ENCODE data around the gene TMC4.
A peak's percentile ranks its signal among the peaks of the same experiment; 100 is the strongest.
"Not testable (repeated sequence)": the region's sequence is repeated elsewhere in the genome, so short reads cannot be mapped to it uniquely, and the experiment has no call there.

TMC4 gene

DNA sequence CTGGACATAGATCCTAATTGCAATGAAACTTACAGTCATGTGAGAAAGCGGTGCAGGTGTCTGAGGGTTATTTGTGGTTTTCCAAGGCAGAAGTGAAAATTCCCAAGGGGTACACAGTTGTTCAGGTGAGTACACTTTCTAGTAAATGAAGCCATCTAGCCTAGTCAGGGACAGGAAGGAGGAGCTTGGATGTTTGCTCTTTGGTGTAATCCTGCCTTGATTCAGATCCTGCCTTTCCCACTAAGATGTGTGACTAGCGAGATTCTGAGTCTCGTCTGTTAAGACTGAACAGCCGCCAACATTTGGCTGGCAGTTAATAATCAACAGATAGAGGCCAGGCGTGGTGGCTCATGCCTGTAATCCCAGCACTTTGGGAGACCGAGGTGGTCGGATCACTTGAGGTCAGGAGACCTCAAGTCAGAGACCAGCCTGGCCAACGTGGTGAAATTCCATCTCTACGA lies 30.2 kb upstream of the TMC4 start:
- no peak for DNase-seq

DNA sequence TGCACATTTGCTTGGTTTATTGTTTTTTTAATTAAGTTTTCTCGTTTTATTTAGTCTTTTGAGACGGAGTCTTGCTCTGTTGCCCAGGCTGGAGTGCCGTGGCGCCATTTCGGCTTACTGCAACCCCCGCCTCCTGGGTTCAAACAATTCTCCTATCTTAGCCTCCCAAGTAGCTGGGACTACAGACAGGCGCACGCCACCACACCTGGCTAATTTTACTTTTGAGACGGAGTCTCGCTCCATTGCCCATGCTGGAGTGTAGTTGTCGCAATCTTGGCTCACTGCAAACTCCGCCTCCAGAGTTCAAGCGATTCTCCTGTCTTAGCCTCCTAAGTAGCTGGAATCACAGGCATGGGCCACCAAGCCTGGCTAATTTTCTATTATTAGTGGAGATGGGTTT lies 29.0 kb upstream of the TMC4 start:
- no peak for DNase-seq

DNA sequence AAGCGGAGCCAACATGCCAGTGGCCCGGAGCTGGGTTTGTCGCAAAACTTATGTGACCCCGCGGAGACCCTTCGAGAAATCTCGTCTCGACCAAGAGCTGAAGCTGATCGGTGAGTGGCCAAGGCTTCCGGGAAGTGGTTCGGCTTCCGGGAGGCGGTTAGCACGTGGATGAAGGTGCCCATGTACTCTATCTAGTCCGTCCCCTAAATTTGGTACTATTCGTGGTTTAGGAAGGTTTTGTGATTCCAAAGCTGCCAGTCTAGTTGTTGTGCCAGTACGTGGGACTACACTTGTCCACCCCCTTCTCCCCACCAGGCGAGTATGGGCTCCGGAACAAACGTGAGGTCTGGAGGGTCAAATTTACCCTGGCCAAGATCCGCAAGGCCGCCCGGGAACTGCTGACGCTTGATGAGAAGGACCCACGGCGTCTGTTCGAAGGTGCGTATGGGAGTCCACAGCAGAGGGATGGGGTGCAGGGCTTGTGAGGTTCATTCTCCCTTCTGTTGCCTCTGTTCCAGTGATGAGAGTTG lies 28.3 kb upstream of the TMC4 start:
- DNase-seq = no peak

DNA sequence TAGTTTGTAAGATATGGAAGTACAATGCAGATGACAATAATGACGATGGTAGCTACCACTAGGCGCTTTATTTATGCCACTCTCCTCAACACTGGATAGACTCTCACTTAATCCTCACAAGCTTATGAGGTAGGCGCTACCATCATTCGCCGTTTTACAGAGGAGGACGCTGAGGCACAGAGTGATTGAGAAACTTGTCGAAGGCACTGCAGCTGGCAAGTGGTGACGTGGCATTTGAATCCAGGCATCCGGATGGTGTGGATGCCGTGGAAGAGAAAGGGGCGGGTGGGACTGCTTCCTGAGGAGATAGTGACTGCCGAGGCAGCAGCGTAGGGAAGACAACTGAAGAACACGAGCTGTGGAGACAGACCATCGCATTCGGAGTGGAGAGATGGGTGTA lies 26.4 kb upstream of the TMC4 start:
- DNase-seq = no peak

DNA sequence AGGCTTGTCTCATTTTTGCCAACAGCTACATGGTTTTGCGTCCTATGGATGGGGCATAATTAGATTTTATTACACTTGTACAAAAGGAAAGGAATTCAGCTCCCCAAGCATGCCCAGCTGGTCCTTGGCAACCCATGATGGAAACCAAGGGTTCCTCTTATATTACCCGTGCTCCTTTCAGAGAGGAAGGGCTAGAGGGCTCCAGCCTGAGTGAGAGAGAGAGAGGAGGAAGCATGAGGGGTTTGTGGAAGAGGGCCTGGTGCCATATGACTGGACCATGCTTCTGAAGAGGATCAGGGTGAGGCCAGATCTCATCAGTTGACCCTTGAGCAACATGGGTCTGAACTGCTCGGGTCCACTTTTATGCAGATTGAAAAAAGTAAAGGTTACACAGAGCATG lies 24.2 kb upstream of the TMC4 start:
- no peak for DNase-seq

GRCh38 chr19:54196536-54196935 lies 23.6 kb upstream of the TMC4 start:
- no peak for DNase-seq

GRCh38 chr19:54194463-54194862 lies 21.5 kb upstream of the TMC4 start:
- DNase-seq = not testable (repeated sequence)

DNA sequence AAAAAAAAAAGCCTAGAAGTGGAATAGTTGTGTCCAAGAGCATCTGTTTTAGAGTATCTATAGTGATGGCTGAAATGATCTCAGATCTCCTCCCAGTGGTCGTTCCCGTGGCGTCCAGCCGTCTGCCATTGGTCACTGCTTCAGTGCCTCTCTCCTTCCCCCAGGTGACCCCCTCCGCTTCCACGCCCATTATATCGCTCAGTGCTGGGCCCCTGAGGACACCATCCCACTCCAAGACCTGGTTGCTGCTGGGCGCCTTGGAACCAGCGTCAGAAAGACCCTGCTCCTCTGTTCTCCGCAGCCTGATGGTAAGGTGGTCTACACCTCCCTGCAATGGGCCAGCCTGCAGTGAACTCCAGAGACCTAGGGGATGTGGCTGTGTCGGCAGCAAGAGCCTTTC lies 20.1 kb upstream of the TMC4 start:
- DNase-seq = no peak

DNA sequence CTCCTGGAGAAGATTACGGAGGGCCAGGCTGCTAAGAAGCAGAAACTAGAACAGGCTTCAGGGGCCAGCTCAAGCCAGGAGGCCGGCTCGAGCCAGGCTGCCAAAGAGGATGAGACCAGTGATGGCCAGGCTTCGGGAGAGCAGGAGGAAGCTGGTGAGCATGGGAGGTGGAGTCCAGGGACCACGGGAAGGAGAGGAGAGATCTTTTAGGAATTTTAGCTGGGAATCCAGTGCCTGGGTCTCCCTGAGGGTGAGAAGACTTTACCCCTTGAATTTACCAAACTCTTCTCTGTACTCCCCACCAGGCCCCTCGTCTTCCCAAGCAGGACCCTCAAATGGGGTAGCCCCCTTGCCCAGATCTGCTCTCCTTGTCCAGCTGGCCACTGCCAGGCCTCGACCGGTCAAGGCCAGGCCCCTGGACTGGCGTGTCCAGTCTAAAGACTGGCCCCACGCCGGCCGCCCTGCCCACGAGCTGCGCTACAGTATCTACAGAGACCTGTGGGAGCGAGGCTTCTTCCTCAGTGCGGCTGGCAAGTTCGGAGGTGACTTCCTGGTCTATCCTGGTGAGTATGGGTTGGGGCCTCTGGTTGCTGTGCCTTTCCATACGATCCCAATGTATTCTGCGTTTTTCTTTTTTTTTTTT lies 19.0 kb upstream of the TMC4 start:
- no peak for DNase-seq

- DNase-seq = peak; percentile 78
These were observed 18.3 kb upstream of the TMC4 start, which contains the start of gene TSEN34 for GRCh38 chr19:54191011-54191810. Gene TSEN34 (plus strand): TSS chr19:54191308. CDS start chr19:54191365, 57 bp downstream.

- peak; percentile 100 for DNase-seq
These were observed 17.6 kb upstream of the TMC4 start for GRCh38 chr19:54190503-54191010.

DNA sequence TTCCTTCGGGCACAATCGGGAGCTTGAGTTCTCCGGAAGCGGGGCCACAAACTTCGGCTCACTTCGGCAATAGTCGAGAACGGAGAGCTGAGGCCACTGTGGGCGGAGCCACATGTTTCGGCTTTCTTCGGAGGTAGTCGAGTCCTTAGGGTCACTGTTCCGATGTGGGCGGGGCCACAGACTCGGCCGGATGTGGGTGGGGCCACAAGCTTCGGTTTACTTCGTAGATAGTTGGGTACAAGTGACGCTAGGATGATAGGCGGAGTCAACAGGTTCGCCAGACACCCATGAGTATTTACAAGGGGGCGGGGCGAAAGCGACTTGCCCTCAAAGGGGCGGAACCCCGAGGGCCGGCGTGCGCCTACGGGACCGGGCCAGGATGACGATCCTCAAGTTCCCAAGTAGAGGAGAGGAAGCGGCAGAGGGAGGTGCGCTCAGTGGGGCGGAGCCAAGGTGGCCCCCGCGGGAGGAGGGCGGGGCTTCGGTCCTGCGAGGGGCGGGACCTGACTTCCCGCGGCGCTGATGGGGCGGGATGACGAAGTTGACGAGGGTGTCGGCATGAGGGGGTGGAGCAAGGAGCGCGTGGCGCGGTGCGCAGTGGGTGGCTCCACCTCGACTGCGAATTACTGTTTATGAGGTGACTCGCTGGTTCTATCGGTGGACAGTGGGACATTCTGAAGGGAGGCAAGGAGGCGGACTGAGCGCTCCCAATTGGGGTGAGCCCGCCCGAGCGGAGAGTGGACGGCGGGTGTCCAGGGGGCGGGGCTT lies 17.0 kb upstream of the TMC4 start:
- peak; percentile 100 for DNase-seq

GRCh38 chr19:54189145-54189734 lies 16.3 kb upstream of the TMC4 start, which contains the start of gene MBOAT7:
Gene MBOAT7 (minus strand): TSS chr19:54189580. CDS start chr19:54188508, 1,072 bp downstream.
- DNase-seq = peak; percentile 27

DNA sequence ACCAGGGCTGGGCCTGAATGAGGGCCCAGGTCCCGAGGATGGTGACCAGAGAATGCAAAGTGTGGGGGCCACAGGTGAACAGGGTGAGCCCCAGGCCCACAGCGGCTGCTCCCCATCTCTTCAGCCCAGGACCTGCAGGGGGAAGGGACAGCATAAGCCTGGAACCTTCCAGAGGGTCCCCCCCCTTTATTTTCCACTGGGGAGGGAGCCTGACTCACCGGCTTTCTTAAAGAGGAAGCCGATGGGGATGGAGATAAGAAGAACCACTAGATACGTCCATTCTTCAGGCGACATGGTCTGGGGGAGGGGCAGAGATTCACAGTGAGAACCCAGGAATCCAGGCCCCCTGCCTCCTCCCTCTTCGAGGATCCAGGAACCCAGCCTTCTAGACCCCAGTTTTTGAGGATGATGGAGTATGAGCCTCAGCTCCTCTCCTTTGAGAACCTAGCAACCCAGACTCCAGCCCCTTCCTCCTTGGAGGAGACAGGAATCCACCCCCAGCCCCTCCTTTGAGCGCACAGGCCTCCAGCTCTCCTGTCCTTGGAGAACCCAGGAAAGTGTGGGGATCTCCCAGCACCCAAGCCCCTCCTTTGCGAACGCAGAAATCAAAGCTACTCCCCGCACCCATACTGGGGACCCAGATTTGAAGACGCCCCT lies 15.4 kb upstream of the TMC4 start:
- peak; percentile 68 for DNase-seq

DNA sequence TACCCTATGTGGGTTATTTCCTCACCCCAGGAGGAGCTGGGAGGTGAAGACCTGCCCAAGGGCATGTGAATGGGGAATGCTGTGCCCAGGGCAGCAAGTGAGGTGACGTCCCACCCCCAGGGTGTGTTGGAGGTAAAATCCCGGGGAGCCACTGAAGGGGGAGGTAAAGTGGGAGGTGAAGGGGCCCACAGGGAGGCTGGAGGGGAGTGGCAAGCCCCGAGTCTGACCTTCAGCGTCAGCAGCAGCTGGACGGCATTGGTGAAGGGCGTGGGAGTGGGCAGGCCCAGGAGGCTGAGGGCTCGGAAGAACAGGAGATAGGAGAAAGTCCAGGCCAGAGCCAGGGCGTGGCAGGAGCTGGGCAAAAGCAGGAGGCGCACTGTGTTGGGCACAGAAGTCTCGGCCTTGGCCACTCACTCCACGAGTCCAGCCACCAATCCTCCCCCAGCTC lies 14.0 kb upstream of the TMC4 start:
- no peak for DNase-seq

GRCh38 chr19:54186351-54186750 lies 13.4 kb upstream of the TMC4 start:
- DNase-seq = no peak

DNA sequence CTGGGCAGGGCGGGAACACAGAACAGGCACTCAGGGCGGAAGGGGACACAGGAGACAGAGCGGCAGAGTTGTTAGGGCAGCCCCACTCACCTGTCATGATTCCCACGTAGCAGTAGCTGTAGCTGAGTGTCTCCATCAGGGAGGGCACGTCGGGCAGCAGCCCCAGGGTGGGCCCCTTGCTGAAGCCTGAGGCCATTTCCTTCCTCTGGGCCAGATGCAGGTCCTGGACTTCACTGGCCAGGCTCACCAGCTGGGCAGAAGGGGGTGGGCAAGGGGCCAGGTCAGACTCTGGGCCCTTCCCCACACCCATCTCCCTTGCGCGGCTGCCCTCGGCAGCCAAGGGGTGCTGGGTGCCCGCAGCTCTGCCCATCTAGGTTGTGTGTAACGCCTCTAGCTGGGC lies 10.5 kb upstream of the TMC4 start:
- no peak for DNase-seq

DNA sequence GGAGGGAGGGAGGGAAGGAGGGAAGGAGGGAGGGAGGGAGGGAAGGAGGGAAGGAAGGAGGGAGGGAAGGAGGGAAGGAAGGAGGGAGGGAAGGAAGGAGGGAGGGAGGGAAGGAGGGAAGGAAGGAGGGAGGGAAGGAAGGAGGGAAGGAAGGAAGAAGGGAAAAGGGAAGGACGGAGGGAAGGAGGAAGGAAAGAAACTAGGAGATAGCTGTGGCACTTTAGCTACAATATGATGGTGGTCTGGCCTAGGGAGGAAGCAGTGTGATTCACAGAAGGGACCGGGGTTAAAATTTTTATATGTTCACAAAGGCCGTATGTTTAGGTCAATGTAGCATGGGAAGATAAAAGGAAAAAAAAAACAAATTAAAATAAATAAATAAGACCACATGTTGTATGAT lies 8.9 kb upstream of the TMC4 start:
- not testable (repeated sequence) for DNase-seq

DNA sequence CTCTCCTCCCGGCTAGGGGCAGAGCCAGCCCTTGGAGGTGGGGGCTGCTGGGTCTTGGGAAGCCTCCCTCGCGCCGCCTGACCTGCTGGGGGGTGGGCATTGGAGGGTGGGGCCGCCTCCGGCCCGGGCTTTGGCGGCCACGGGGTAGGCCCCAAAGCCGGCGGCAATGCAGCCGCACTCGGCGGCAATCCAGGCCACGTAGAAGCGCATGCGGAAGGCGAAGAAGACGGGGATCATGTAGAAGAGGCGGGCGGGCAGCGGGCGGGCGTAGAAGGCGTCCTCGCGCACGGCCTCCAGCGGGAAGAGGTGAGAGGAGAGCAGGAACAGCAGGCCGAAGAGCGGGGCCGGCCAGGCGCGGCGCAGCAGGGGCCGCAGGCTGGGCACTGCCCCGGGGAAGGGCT lies 7.7 kb upstream of the TMC4 start:
- no peak for DNase-seq

DNA sequence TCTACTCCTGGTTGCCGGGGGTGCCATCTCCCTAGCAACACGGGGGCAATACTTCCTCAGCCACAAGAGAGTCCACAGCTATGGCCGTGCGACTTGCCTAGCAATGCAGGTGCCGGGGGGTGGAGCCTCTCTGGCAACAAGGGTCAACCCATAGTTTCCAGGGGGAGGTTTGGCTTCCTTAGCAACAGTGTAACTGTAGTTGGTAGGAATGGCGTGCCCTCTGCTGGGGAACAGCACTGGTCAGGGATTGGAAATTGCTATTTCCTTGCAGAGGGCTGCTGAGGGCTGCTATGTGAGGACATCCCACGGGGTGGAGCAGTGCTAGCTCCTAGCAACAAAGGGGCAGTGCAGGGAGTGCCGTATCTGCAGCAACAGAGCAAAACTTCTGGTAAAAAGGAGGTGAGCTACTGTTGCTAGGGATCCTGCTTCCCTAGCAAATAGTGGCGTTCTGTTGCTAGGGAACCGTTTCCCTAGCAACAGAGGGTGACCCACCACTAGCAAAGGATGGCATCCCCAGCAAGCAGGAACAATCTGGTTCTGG lies 7.0 kb upstream of the TMC4 start:
- DNase-seq = no peak

GRCh38 chr19:54179262-54179852 lies 6.4 kb upstream of the TMC4 start:
- DNase-seq = no peak
